OCI-LY1 (cell line): ENCODE data around the gene PCDHGC3.

Source experiments
- H2AFZ ChIP-seq: fragments of 200-600 bp; sonication (generic), shearing (Covaris generic); 2 replicates; pipeline ENCODE4 v1.6.0; 2014; ENCODE audit warnings: antibody characterized with exemption, mild to moderate bottlenecking, low read length
- H3F3A ChIP-seq: fragments of 200-600 bp; sonication (generic), shearing (Covaris generic); 2 replicates; pipeline ENCODE4 v1.6.0; 2014; ENCODE audit warnings: mild to moderate bottlenecking, antibody characterized with exemption, low read length, moderate library complexity; ENCODE audit not compliant: insufficient read depth
- H3K27ac ChIP-seq: fragments of 200-600 bp; sonication (generic); 2 replicates; pipeline ENCODE4 v1.5.1; 2014; ENCODE audit warnings: low read length, mixed run types, mild to moderate bottlenecking, low read depth; ENCODE audit not compliant: poor library complexity, severe bottlenecking
- H3K27me3 ChIP-seq: fragments of 200-600 bp; sonication (generic); 2 replicates; pipeline ENCODE4 v1.6.0; 2014; ENCODE audit warnings: antibody characterized with exemption, mild to moderate bottlenecking, low read length, moderate library complexity; ENCODE audit not compliant: insufficient read depth
- H3K36me3 ChIP-seq: fragments of 200-600 bp; sonication (generic); 2 replicates; pipeline ENCODE4 v1.6.1; 2014; ENCODE audit warnings: mild to moderate bottlenecking, antibody characterized with exemption, low read length, moderate library complexity, mixed read lengths; ENCODE audit not compliant: insufficient read depth
- H3K4me1 ChIP-seq: fragments of 200-600 bp; sonication (generic); 2 replicates; pipeline ENCODE4 v1.5.1; 2014; ENCODE audit warnings: mild to moderate bottlenecking, low read length, moderate library complexity; ENCODE audit not compliant: insufficient read depth, severe bottlenecking
- H3K4me2 ChIP-seq: fragments of 200-600 bp; sonication (generic), shearing (Covaris generic); 2 replicates; pipeline ENCODE4 v1.6.1; 2014; ENCODE audit warnings: low read length
- H3K4me3 ChIP-seq: fragments of 200-600 bp; sonication (generic); 2 replicates; pipeline ENCODE4 v1.5.1; 2014; ENCODE audit warnings: low read length, low read depth, mild to moderate bottlenecking, mixed read lengths; ENCODE audit not compliant: poor library complexity, severe bottlenecking
- H3K79me2 ChIP-seq: fragments of 200-600 bp; shearing (Covaris generic); 2 replicates; pipeline ENCODE4 v1.6.1; 2016; ENCODE audit warnings: mixed run types, low read length, mixed read lengths; ENCODE audit not compliant: insufficient read depth
- H3K9ac ChIP-seq: fragments of 200-600 bp; sonication (generic), shearing (Covaris generic); 2 replicates; pipeline ENCODE4 v1.6.1; 2014; ENCODE audit warnings: mild to moderate bottlenecking, low read length, mixed read lengths
- H3K9me2 ChIP-seq: fragments of 200-600 bp; sonication (generic), shearing (Covaris generic); 2 replicates; pipeline ENCODE4 v1.6.1; 2014; ENCODE audit warnings: low read depth, mild to moderate bottlenecking, low read length, mixed read lengths
- H3K9me3 ChIP-seq: fragments of 200-600 bp; shearing (Covaris generic); 2 replicates; pipeline ENCODE4 v1.6.1; 2014; ENCODE audit warnings: low read length, mixed read lengths
- H4K20me1 ChIP-seq: fragments of 200-600 bp; sonication (generic), shearing (Covaris generic); 2 replicates; pipeline ENCODE4 v1.6.0; 2016; ENCODE audit warnings: mild to moderate bottlenecking, low read length; ENCODE audit not compliant: insufficient read depth
- EZH2 ChIP-seq: fragments of 200-600 bp; sonication (generic), shearing (Covaris generic); IDR thresholded peaks from 2 replicates; pipeline ENCODE4 v1.8.0; 2017; ENCODE audit warnings: borderline replicate concordance, mixed run types, mild to moderate bottlenecking, antibody characterized with exemption, low read length, moderate library complexity, mixed read lengths
- TF ChIP-seq, protein P1 (sequence below): fragments of 200-600 bp; sonication (generic), shearing (Covaris generic); IDR thresholded peaks from 2 replicates; pipeline ENCODE4 v1.5.1; 2017; ENCODE audit warnings: mild to moderate bottlenecking, antibody characterized with exemption, low read length, moderate library complexity, mixed read lengths

Gene PCDHGC3

GRCh38 chr5:141495453-141495811 is 19.7 kb downstream of the PCDHGC3 start:
- Histone ChIP-seq H3K4me2 (no peak overlapping the region), H3K79me2 (no peaks in the 10 kb centered on the region), H3K9me3 (no peaks in the 10 kb centered on the region), H4K20me1 (no peaks in the 10 kb centered on the region), H3K36me3 (no peaks in the 10 kb centered on the region), H3K27ac (no peak overlapping the region), H3F3A (no peaks in the 10 kb centered on the region), H3K4me1 (no peaks in the 10 kb centered on the region), H3K27me3 (no peaks in the 10 kb centered on the region), H3K9me2 (no peaks in the 10 kb centered on the region), H3K9ac (no peak overlapping the region), H3K4me3 (no peak overlapping the region), H2AFZ (no peak overlapping the region)
- TF ChIP-seq, protein P1, sequence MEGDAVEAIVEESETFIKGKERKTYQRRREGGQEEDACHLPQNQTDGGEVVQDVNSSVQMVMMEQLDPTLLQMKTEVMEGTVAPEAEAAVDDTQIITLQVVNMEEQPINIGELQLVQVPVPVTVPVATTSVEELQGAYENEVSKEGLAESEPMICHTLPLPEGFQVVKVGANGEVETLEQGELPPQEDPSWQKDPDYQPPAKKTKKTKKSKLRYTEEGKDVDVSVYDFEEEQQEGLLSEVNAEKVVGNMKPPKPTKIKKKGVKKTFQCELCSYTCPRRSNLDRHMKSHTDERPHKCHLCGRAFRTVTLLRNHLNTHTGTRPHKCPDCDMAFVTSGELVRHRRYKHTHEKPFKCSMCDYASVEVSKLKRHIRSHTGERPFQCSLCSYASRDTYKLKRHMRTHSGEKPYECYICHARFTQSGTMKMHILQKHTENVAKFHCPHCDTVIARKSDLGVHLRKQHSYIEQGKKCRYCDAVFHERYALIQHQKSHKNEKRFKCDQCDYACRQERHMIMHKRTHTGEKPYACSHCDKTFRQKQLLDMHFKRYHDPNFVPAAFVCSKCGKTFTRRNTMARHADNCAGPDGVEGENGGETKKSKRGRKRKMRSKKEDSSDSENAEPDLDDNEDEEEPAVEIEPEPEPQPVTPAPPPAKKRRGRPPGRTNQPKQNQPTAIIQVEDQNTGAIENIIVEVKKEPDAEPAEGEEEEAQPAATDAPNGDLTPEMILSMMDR = no peak
- no peak for TF ChIP-seq EZH2

GRCh38 chr5:141496038-141496437 is 20.3 kb downstream of the PCDHGC3 start:
- no peak overlapping the region for H3K9ac ChIP-seq
- no peaks in the 10 kb centered on the region for H3K79me2 ChIP-seq
- H3K4me3 ChIP-seq = no peak overlapping the region
- no peak overlapping the region for H3K4me2 ChIP-seq
- H2AFZ ChIP-seq = no peak overlapping the region
- H3F3A ChIP-seq = no peaks in the 10 kb centered on the region
- H3K27ac ChIP-seq = no peak overlapping the region
- no peaks in the 10 kb centered on the region for H3K27me3 ChIP-seq
- no peaks in the 10 kb centered on the region for H3K36me3 ChIP-seq
- H4K20me1 ChIP-seq = no peaks in the 10 kb centered on the region
- H3K9me2 ChIP-seq = no peaks in the 10 kb centered on the region
- TF ChIP-seq EZH2 = no peak
- TF ChIP-seq, protein P1 = no peak
- H3K4me1 ChIP-seq = no peaks in the 10 kb centered on the region
- H3K9me3 ChIP-seq = no peaks in the 10 kb centered on the region

- H3K4me2 ChIP-seq = no peak overlapping the region
- H4K20me1 ChIP-seq = no peaks in the 10 kb centered on the region
- H3F3A ChIP-seq = no peaks in the 10 kb centered on the region
Measured at GRCh38 chr5:141501761-141502160, 26.0 kb downstream of the PCDHGC3 start.

More at GRCh38 chr5:141501761-141502160, 26.0 kb downstream of the PCDHGC3 start:
- Histone ChIP-seq H3K9me3 (no peaks in the 10 kb centered on the region), H3K27ac (no peak overlapping the region), H3K9me2 (no peaks in the 10 kb centered on the region), H3K27me3 (no peaks in the 10 kb centered on the region), H3K36me3 (no peaks in the 10 kb centered on the region), H3K9ac (no peak overlapping the region), H3K4me1 (peaks cover 17% of the 10 kb centered on the region), H3K4me3 (no peak overlapping the region), H3K79me2 (no peaks in the 10 kb centered on the region), H2AFZ (no peak overlapping the region)
- TF ChIP-seq EZH2 = no peak
- TF ChIP-seq, protein P1 = no peak
